Neuronal stem cell (in vitro differentiated cells): Measurements from ENCODE around the gene ESD.

Experiments used
- DNase-seq: peaks from one replicate; pipeline ENCODE4 v3.0.0-alpha.2; 2013; ENCODE audit warnings: low spot score
- H2AFZ ChIP-seq: one replicate; pipeline ENCODE4 v1.6.1; 2013; ENCODE audit warnings: mild to moderate bottlenecking, low read length, inconsistent platforms
- H2AK5ac ChIP-seq: 2 replicates; pipeline ENCODE4 v1.6.1; 2013; ENCODE audit warnings: low read depth, mild to moderate bottlenecking, inconsistent platforms, low read length, moderate library complexity, mixed read lengths
- H2BK120ac ChIP-seq: 2 replicates; pipeline ENCODE4 v1.6.1; 2013; ENCODE audit warnings: low read depth, mild to moderate bottlenecking, inconsistent platforms, low read length, moderate library complexity, mixed read lengths
- H2BK12ac ChIP-seq: one replicate; pipeline ENCODE4 v1.6.1; 2013; ENCODE audit warnings: low read length, inconsistent platforms
- H2BK15ac ChIP-seq: 2 replicates; pipeline ENCODE4 v1.6.1; 2013; ENCODE audit warnings: mild to moderate bottlenecking, low read length, inconsistent platforms, mixed read lengths
- H2BK5ac ChIP-seq: one replicate; pipeline ENCODE4 v1.6.1; 2013; ENCODE audit warnings: inconsistent platforms, mild to moderate bottlenecking, low read length, moderate library complexity
- H3K14ac ChIP-seq: one replicate; pipeline ENCODE4 v1.6.1; 2013; ENCODE audit warnings: low read length, inconsistent platforms
- H3K18ac ChIP-seq: 2 replicates; pipeline ENCODE4 v1.6.1; 2013; ENCODE audit warnings: low read length, inconsistent platforms
- H3K23ac ChIP-seq: 2 replicates; pipeline ENCODE4 v1.6.1; 2013; ENCODE audit warnings: low read depth, mild to moderate bottlenecking, mixed read lengths, low read length, inconsistent platforms; ENCODE audit not compliant: poor library complexity
- H3K27ac ChIP-seq: replicated peaks from 3 replicates; pipeline ENCODE4 v1.5.1; 2013; ENCODE audit warnings: low read length, inconsistent platforms
- H3K27me3 ChIP-seq, 3 experiments: 2 replicates each; pipeline ENCODE4 v1.6.1; 2013; ENCODE audit warnings: low read length in 3 of 3, mild to moderate bottlenecking in 2 of 3, inconsistent platforms in 1 of 3, low read depth in 1 of 3, mixed read lengths in 1 of 3, moderate library complexity in 1 of 3; ENCODE audit not compliant: control insufficient read depth in 3 of 3, insufficient read depth in 3 of 3
- H3K36me3 ChIP-seq, 2 donors: replicated peaks in 1 of 2; 2 replicates each; pipeline ENCODE4 v1.6.1; 2013; ENCODE audit warnings: low read length in 2 of 2; ENCODE audit not compliant: control insufficient read depth in 2 of 2, insufficient read depth in 2 of 2
- H3K4ac ChIP-seq: 2 replicates; pipeline ENCODE4 v1.6.1; 2013; ENCODE audit warnings: inconsistent platforms, mild to moderate bottlenecking, low read length, moderate library complexity
- H3K4me1 ChIP-seq, 2 donors: 1 replicate in 1 of 2; 2 replicates in 1 of 2; pipeline ENCODE4 v1.6.1; 2013; ENCODE audit warnings: low read length in 2 of 2, low read depth in 1 of 2; ENCODE audit not compliant: control insufficient read depth in 2 of 2, insufficient read depth in 1 of 2
- H3K4me2 ChIP-seq: one replicate; pipeline ENCODE4 v1.6.1; 2013; ENCODE audit warnings: mild to moderate bottlenecking, low read length, inconsistent platforms; ENCODE audit not compliant: insufficient read depth, poor library complexity, severe bottlenecking
- H3K4me3 ChIP-seq, 2 donors: 2 replicates each; pipeline ENCODE4 v1.5.1; 2013; ENCODE audit warnings: low read length in 2 of 2, mild to moderate bottlenecking in 2 of 2, inconsistent platforms in 1 of 2, moderate library complexity in 1 of 2
- H3K79me1 ChIP-seq: one replicate; pipeline ENCODE4 v1.6.1; 2013; ENCODE audit warnings: low read depth, mild to moderate bottlenecking, inconsistent platforms, low read length, moderate library complexity
- H3K9ac ChIP-seq: one replicate; pipeline ENCODE4 v1.6.1; 2013; ENCODE audit warnings: mild to moderate bottlenecking, low read depth, low read length, inconsistent platforms; ENCODE audit not compliant: poor library complexity
- H3K9me3 ChIP-seq, 2 donors: replicated peaks in 1 of 2; 2 replicates each; pipeline versions ENCODE3 to v1.6.1; 2013; ENCODE audit warnings: low read length in 2 of 2, mild to moderate bottlenecking in 2 of 2, inconsistent platforms in 1 of 2, low read depth in 1 of 2, mixed read lengths in 1 of 2, moderate library complexity in 1 of 2; ENCODE audit not compliant: control insufficient read depth in 2 of 2, insufficient read depth in 1 of 2
- H4K8ac ChIP-seq: one replicate; pipeline ENCODE4 v1.6.1; 2013; ENCODE audit warnings: low read depth, mild to moderate bottlenecking, inconsistent platforms, low read length, moderate library complexity
- H4K91ac ChIP-seq: one replicate; pipeline ENCODE4 v1.6.1; 2013; ENCODE audit warnings: low read length, low read depth, mild to moderate bottlenecking, inconsistent platforms; ENCODE audit not compliant: poor library complexity
- WGBS, 2 donors: extraction: QIAGEN DNeasy Blood & Tissue Kit; methylation state at CpG; one replicate each; pipeline ENCODE4 v1.1.7; 2013; ENCODE audit warnings: missing lambda C conversion rate in 2 of 2, mixed read lengths in 1 of 2; ENCODE audit not compliant: insufficient read length in 2 of 2, insufficient replicate concordance in 1 of 2; ENCODE audit errors: extremely low coverage in 2 of 2; 5-methylcytosine and 5-hydroxymethylcytosine counted together

The ESD gene

GRCh38 chr13:46761174-46761573 lies 35.8 kb downstream of the ESD start:
- no peak overlapping the region for H3K9ac ChIP-seq
- H3K79me1 ChIP-seq, result no peaks in the 10 kb centered on the region
- H4K91ac ChIP-seq, result no peak overlapping the region
- H2AFZ ChIP-seq, result no peak overlapping the region
- no peaks in the 10 kb centered on the region for H3K4me1 ChIP-seq
- H3K4me2 ChIP-seq, result no peak overlapping the region
- no peak overlapping the region for H4K8ac ChIP-seq
- no peak overlapping the region for H3K4me3 ChIP-seq
- WGBS, 2 donors, result no CpG with 5 or more reads among the region's 4 CpGs
- H2BK12ac ChIP-seq, result no peak overlapping the region
- H2BK120ac ChIP-seq, result no peak overlapping the region
- H2BK5ac ChIP-seq, result no peak overlapping the region
- DNase-seq, result no peak
- no peak overlapping the region for H2BK15ac ChIP-seq
- H3K23ac ChIP-seq, result no peak overlapping the region
- H3K9me3 ChIP-seq, result peaks cover 0 to 2% of the 10 kb centered on the region in 2 donors
- no peaks in the 10 kb centered on the region for H3K27me3 ChIP-seq
- H3K27ac ChIP-seq, result no peak overlapping the region
- H3K4ac ChIP-seq, result no peak overlapping the region
- H2AK5ac ChIP-seq, result no peak overlapping the region
- H3K14ac ChIP-seq, result no peak overlapping the region
- no peak overlapping the region for H3K18ac ChIP-seq
- H3K36me3 ChIP-seq, result no peaks in the 10 kb centered on the region

DNA sequence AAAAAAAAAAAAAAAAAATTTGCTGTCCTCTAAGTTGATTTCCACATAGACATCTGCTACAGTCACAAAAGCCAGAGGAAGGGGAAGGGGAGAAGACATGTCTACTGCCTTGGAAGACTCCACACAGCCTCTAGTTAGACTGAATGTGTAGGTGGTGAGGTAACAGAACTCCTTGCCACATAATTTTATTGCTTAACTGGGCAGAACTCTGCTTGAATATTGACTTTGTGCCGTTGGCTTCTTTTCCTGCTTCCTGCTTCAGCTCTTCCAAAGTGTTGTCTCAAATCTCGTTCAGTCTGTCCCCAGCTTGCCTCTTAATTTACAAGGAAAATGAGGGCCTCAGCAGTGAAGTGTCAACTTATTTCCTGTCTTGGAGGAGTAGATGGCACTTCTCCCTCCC lies 37.1 kb downstream of the ESD start:
- no peak overlapping the region for H3K27ac ChIP-seq
- no peak for DNase-seq
- H2BK5ac ChIP-seq, result no peak overlapping the region
- H3K4ac ChIP-seq, result no peak overlapping the region
- no peak overlapping the region for H3K14ac ChIP-seq
- no peak overlapping the region for H4K8ac ChIP-seq
- no peak overlapping the region for H2BK15ac ChIP-seq
- no peaks in the 10 kb centered on the region for H3K27me3 ChIP-seq
- no peak overlapping the region for H2BK12ac ChIP-seq
- peaks cover 0 to 2% of the 10 kb centered on the region in 2 donors for H3K9me3 ChIP-seq
- H3K4me1 ChIP-seq, result no peaks in the 10 kb centered on the region
- no peaks in the 10 kb centered on the region for H3K79me1 ChIP-seq
- no peak overlapping the region for H3K9ac ChIP-seq
- no peak overlapping the region for H3K4me2 ChIP-seq
- no peak overlapping the region for H3K4me3 ChIP-seq
- H3K36me3 ChIP-seq, result no peaks in the 10 kb centered on the region
- no peak overlapping the region for H4K91ac ChIP-seq
- H3K23ac ChIP-seq, result no peak overlapping the region
- H3K18ac ChIP-seq, result no peak overlapping the region
- no CpG with 5 or more reads among the region's 2 CpGs for WGBS, 2 donors
- no peak overlapping the region for H2AK5ac ChIP-seq
- peak overlapping the region; percentile 50 for H2AFZ ChIP-seq
- H2BK120ac ChIP-seq, result no peak overlapping the region

- Histone ChIP-seq H3K27ac (no peak overlapping the region), H3K14ac (no peak overlapping the region), H3K4ac (no peak overlapping the region), H3K79me1 (no peaks in the 10 kb centered on the region), H2BK12ac (no peak overlapping the region), H2AFZ (no peak overlapping the region), H3K9ac (no peak overlapping the region), H3K18ac (no peak overlapping the region), H3K4me1 (no peaks in the 10 kb centered on the region), H4K8ac (no peak overlapping the region), H2BK15ac (no peak overlapping the region), H4K91ac (no peak overlapping the region), H3K36me3 (peaks cover 0 to 7% of the 10 kb centered on the region in 2 donors), H3K4me2 (no peak overlapping the region), H2BK5ac (no peak overlapping the region), H2BK120ac (no peak overlapping the region), H3K4me3 (no peak overlapping the region), H2AK5ac (no peak overlapping the region), H3K23ac (no peak overlapping the region), H3K9me3 (peaks cover 0 to 2% of the 10 kb centered on the region in 2 donors), H3K27me3 (no peaks in the 10 kb centered on the region)
- DNase-seq, result no peak
- WGBS, 2 donors, result no CpG with 5 or more reads among the region's 3 CpGs
Observed at GRCh38 chr13:46757640-46758039, 39.3 kb downstream of the ESD start.

DNA sequence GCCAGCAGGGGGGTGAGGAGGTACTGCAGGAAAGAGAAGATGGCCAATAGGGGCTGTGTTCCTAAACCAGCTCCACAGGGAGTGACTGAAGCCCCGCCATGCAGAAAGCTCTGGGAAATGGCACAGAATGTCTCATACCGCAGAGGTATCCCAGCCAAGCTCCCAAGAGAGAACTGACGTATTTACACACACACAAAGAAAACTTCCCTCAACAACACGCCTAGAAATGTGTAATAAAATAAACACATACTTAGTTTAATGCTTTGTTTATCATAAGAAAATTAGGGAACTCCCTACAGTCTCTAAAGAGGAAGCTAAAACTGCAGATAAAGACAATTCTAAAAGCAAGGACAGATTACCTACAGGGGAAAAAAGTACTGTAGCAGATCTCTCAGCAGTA lies 40.0 kb downstream of the ESD start:
- Histone ChIP-seq H2BK5ac (no peak overlapping the region), H3K9ac (no peak overlapping the region), H3K14ac (no peak overlapping the region), H3K4me2 (no peak overlapping the region), H2AFZ (no peak overlapping the region), H4K8ac (no peak overlapping the region), H3K23ac (no peak overlapping the region), H2BK120ac (no peak overlapping the region), H3K4me3 (no peak overlapping the region), H3K4ac (no peak overlapping the region), H3K27ac (no peak overlapping the region), H2BK15ac (no peak overlapping the region), H2AK5ac (no peak overlapping the region), H4K91ac (no peak overlapping the region), H3K27me3 (no peaks in the 10 kb centered on the region), H3K9me3 (peaks cover 0 to 2% of the 10 kb centered on the region in 2 donors), H3K4me1 (no peaks in the 10 kb centered on the region), H3K36me3 (peaks cover 0 to 12% of the 10 kb centered on the region in 2 donors), H2BK12ac (no peak overlapping the region), H3K79me1 (no peaks in the 10 kb centered on the region), H3K18ac (no peak overlapping the region)
- no CpG with 5 or more reads among the region's 4 CpGs for WGBS, 2 donors
- no peak for DNase-seq
